Caki2 (cell line): ENCODE measurements around the gene ETV5. TPM values are rescaled to one million over a fixed set of nuclear protein-coding genes. Genes with fewer than 3 reads are reported as not detected.
A peak's percentile ranks its signal among the peaks of the same experiment; 100 is the strongest.

Experiments used
- DNase-seq: peaks from one replicate; pipeline ENCODE4 v3.0.0-alpha.2; 2015; ENCODE audit warnings: low read depth
- in situ Hi-C: cut with HindIII; loops from 2 replicates; pipeline ENCODE4 v1.10.0; 2016; ENCODE audit warnings: low sequenced_read_pairs, low pct_unique_long_range_greater_than_20kb, mixed read lengths
- total RNA-seq: library from RNA; depleted of rRNA; stranded (reverse); fragments of >200 nt; shearing (Covaris generic); gene quantifications from 2 replicates; pipeline ENCODE4 v1.2.3, GENCODE V29; 2014; ENCODE audit warnings: low replicate concordance

Gene ETV5
- total RNA-seq, 1 experiment from 2014 or later, result 38.3 TPM

GRCh38 chr3:186127463-186127862 lies 18.6 kb upstream of the ETV5 start:
- in situ Hi-C loops, result no loop called here

GRCh38 chr3:186125118-186125517 lies 16.2 kb upstream of the ETV5 start:
- in situ Hi-C loops, result no loop called here
- no peak for DNase-seq

More at GRCh38 chr3:186127463-186127862, 18.6 kb upstream of the ETV5 start:
- DNase-seq, result no peak

GRCh38 chr3:186124592-186124991 lies 15.7 kb upstream of the ETV5 start:
- peak; percentile 57 for DNase-seq
- in situ Hi-C loops, result no loop called here

- in situ Hi-C loops, result no loop called here
- DNase-seq, result no peak
Measured at GRCh38 chr3:186123012-186123411, 14.1 kb upstream of the ETV5 start.

- in situ Hi-C loops, result no loop called here
- no peak for DNase-seq
Measured at GRCh38 chr3:186121968-186122367, 13.1 kb upstream of the ETV5 start.

- no peak for DNase-seq
- in situ Hi-C loops, result no loop called here
Measured at GRCh38 chr3:186121278-186121677, 12.4 kb upstream of the ETV5 start.

GRCh38 chr3:186119499-186119898 lies 10.6 kb upstream of the ETV5 start:
- in situ Hi-C loops, result no loop called here
- no peak for DNase-seq

GRCh38 chr3:186118692-186119091 lies 9.8 kb upstream of the ETV5 start:
- no peak for DNase-seq
- in situ Hi-C loops, result no loop called here

- in situ Hi-C loops, result no loop called here
- DNase-seq, result no peak
Measured at GRCh38 chr3:186117521-186118134, 8.7 kb upstream of the ETV5 start.

GRCh38 chr3:186115239-186115996 lies 6.5 kb upstream of the ETV5 start:
- DNase-seq, result no peak
- in situ Hi-C loops, result no loop called here

GRCh38 chr3:186110975-186111974 lies 2.4 kb upstream of the ETV5 start:
- in situ Hi-C loops, result no loop called here

GRCh38 chr3:186109897-186110803 lies 1.3 kb upstream of the ETV5 start:
- DNase-seq, result no peak
- in situ Hi-C loops, result no loop called here

More at GRCh38 chr3:186110975-186111974, 2.4 kb upstream of the ETV5 start:
- no peak for DNase-seq

- in situ Hi-C loops, result no loop called here
- peak; percentile 64 for DNase-seq
Measured at GRCh38 chr3:186108106-186108940, 566 bp downstream of the ETV5 start.

GRCh38 chr3:186107215-186108105 lies 1.4 kb downstream of the ETV5 start:
- in situ Hi-C loops, result no loop called here
- peak; percentile 72 for DNase-seq

GRCh38 chr3:186105543-186105942 lies 3.3 kb downstream of the ETV5 start:
- no peak for DNase-seq
- in situ Hi-C loops, result no loop called here

- in situ Hi-C loops, result no loop called here
- DNase-seq, result no peak
Measured at GRCh38 chr3:186102687-186103086, 6.2 kb downstream of the ETV5 start.
